HepG2 (cell line): ENCODE results near the gene CTBP1. TPM values are rescaled to one million over a fixed set of nuclear protein-coding genes. Genes with fewer than 3 reads are reported as not detected.

ENCODE experiments used
- AKAP8 ChIP-seq: sonication (generic); formaldehyde crosslinking; IDR thresholded peaks from 2 replicates; pipeline ENCODE4 v1.5.1; 2020; ENCODE audit warnings: mild to moderate bottlenecking, missing genetic modification reagents
- ARHGAP35 ChIP-seq: sonication (generic); formaldehyde crosslinking; IDR thresholded peaks from 2 replicates; pipeline ENCODE4 v1.9.0; 2022; ENCODE audit warnings: mild to moderate bottlenecking, inconsistent platforms, moderate library complexity, missing genetic modification reagents, borderline replicate concordance
- ETV6 ChIP-seq: sonication (generic); formaldehyde crosslinking; conservative IDR thresholded peaks from 2 replicates; pipeline ENCODE4 v1.4.0; 2020; ENCODE audit warnings: missing genetic modification reagents
- HNRNPUL1 ChIP-seq: fragments of 200-400 bp; formaldehyde crosslinking; IDR thresholded peaks from 2 replicates; pipeline ENCODE4 v1.6.1; 2017; ENCODE audit warnings: low read depth, mild to moderate bottlenecking, low read length, moderate library complexity
- NONO ChIP-seq, 2 experiments: fragments of 450-650 bp in 1 of 2; sonication (generic) in 1 of 2; formaldehyde crosslinking in 1 of 2; IDR thresholded peaks in 1 of 2; conservative IDR thresholded peaks in 1 of 2; 2 replicates each; pipeline versions ENCODE4 v1.6.1 to v1.8.0; 2017 to 2022; ENCODE audit warnings: mild to moderate bottlenecking in 1 of 2, missing genetic modification reagents in 1 of 2, moderate library complexity in 1 of 2
- RARG ChIP-seq: sonication (generic); formaldehyde crosslinking; IDR thresholded peaks from 2 replicates; pipeline ENCODE4 v1.4.0; 2020; ENCODE audit warnings: low read depth, mild to moderate bottlenecking, missing genetic modification reagents
- SCMH1 ChIP-seq: sonication (generic); formaldehyde crosslinking; IDR thresholded peaks from 2 replicates; pipeline ENCODE4 v1.9.0; 2021; ENCODE audit warnings: missing genetic modification reagents, mild to moderate bottlenecking, borderline replicate concordance
- TEAD3 ChIP-seq: optimal IDR thresholded peaks from 2 replicates; pipeline ENCODE3; 2016; ENCODE audit warnings: borderline replicate concordance
- ZBTB44 ChIP-seq: sonication (generic); formaldehyde crosslinking; IDR thresholded peaks from 2 replicates; pipeline ENCODE4 v1.4.0; 2020; ENCODE audit warnings: missing genetic modification reagents
- ZFP82 ChIP-seq: sonication (generic); formaldehyde crosslinking; IDR thresholded peaks from 2 replicates; pipeline ENCODE4 v1.5.1; 2020; ENCODE audit warnings: mild to moderate bottlenecking, missing genetic modification reagents, borderline replicate concordance
- ZNF264 ChIP-seq: sonication (generic); formaldehyde crosslinking; IDR thresholded peaks from 2 replicates; pipeline ENCODE4 v1.4.0; 2020; ENCODE audit warnings: missing genetic modification reagents
- ZNF296 ChIP-seq: sonication (generic); formaldehyde crosslinking; conservative IDR thresholded peaks from 2 replicates; pipeline ENCODE4 v1.5.0; 2020; ENCODE audit warnings: mild to moderate bottlenecking, missing genetic modification reagents
- ZNF335 ChIP-seq: sonication (generic); formaldehyde crosslinking; IDR thresholded peaks from 2 replicates; pipeline ENCODE4 v1.4.0; 2020; ENCODE audit warnings: missing genetic modification reagents
- ZNF572 ChIP-seq: sonication (generic); formaldehyde crosslinking; IDR thresholded peaks from 2 replicates; pipeline ENCODE4 v1.5.1; 2020; ENCODE audit warnings: mild to moderate bottlenecking, missing genetic modification reagents
- ZNF576 ChIP-seq: sonication (generic); formaldehyde crosslinking; IDR thresholded peaks from 2 replicates; pipeline ENCODE4 v1.4.0; 2020; ENCODE audit warnings: mild to moderate bottlenecking, missing genetic modification reagents
- ZNF709 ChIP-seq: sonication (generic); formaldehyde crosslinking; IDR thresholded peaks from 2 replicates; pipeline ENCODE4 v1.5.0; 2020; ENCODE audit warnings: mild to moderate bottlenecking, missing genetic modification reagents
- ZNF737 ChIP-seq: sonication (generic); formaldehyde crosslinking; IDR thresholded peaks from 2 replicates; pipeline ENCODE4 v1.5.0; 2020; ENCODE audit warnings: missing genetic modification reagents, mild to moderate bottlenecking, borderline replicate concordance
- ZNF75D ChIP-seq: sonication (generic); formaldehyde crosslinking; IDR thresholded peaks from 2 replicates; pipeline ENCODE4 v1.8.1; 2023; ENCODE audit warnings: missing genetic modification reagents, mild to moderate bottlenecking, borderline replicate concordance
- ZNF878 ChIP-seq: sonication (generic); formaldehyde crosslinking; IDR thresholded peaks from 2 replicates; pipeline ENCODE4 v1.8.1; 2023; ENCODE audit warnings: mild to moderate bottlenecking, missing genetic modification reagents, moderate library complexity
- ZSCAN22 ChIP-seq: sonication (generic); formaldehyde crosslinking; IDR thresholded peaks from 2 replicates; pipeline ENCODE4 v1.4.0; 2020; ENCODE audit warnings: mild to moderate bottlenecking, missing genetic modification reagents
- ZSCAN30 ChIP-seq: sonication (generic); formaldehyde crosslinking; IDR thresholded peaks from 2 replicates; pipeline ENCODE4 v1.5.0; 2020; ENCODE audit warnings: mild to moderate bottlenecking, missing genetic modification reagents
- polyA plus RNA-seq, 8 experiments: library from polyadenylated mRNA; depleted of rRNA in 3 of 8; stranded (reverse) in 7 of 8; unstranded in 1 of 8; fragments of >200 nt; fragmentation: Illumina TruSeq in 4 of 8; extraction: Trizol in 4 of 8; gene quantifications; 2 replicates each; pipeline versions ENCODE4 v1.2.1 to v1.2.3, GENCODE V29; 2011 to 2016; ENCODE audit warnings: low read depth in 4 of 8, missing spikeins in 1 of 8, mixed read lengths in 1 of 8; ENCODE audit not compliant: insufficient read depth in 1 of 8
- total RNA-seq, 5 experiments: library from RNA; depleted of rRNA; stranded (reverse); fragments of >200 nt; fragmentation: Illumina TruSeq; extraction: Trizol; gene quantifications; 2 replicates each; pipeline ENCODE4 v1.2.3, GENCODE V29; 2016; ENCODE audit warnings: low read depth in 1 of 5
- TF ChIP-seq, protein P1 (sequence below): sonication (generic); formaldehyde crosslinking; IDR thresholded peaks from 2 replicates; pipeline ENCODE4 v1.4.0; 2020; ENCODE audit warnings: mild to moderate bottlenecking, low read depth, missing genetic modification reagents
- TF ChIP-seq, protein P2 (sequence below): IDR thresholded peaks from 2 replicates; pipeline ENCODE4 v1.6.1; 2016; ENCODE audit warnings: missing compliant biosample characterization, missing genetic modification reagents, borderline replicate concordance
- TF ChIP-seq, protein P3 (sequence below): sonication (generic); formaldehyde crosslinking; IDR thresholded peaks from 2 replicates; pipeline ENCODE4 v1.8.1; 2023; ENCODE audit warnings: mild to moderate bottlenecking, inconsistent platforms, moderate library complexity, missing genetic modification reagents, borderline replicate concordance

Gene CTBP1
- total and polyA plus RNA-seq, 2 of the 13 experiments (the other 11 are each of a cell fraction or from before 2014, with no cell fraction given) = 78.5 to 112 TPM

DNA sequence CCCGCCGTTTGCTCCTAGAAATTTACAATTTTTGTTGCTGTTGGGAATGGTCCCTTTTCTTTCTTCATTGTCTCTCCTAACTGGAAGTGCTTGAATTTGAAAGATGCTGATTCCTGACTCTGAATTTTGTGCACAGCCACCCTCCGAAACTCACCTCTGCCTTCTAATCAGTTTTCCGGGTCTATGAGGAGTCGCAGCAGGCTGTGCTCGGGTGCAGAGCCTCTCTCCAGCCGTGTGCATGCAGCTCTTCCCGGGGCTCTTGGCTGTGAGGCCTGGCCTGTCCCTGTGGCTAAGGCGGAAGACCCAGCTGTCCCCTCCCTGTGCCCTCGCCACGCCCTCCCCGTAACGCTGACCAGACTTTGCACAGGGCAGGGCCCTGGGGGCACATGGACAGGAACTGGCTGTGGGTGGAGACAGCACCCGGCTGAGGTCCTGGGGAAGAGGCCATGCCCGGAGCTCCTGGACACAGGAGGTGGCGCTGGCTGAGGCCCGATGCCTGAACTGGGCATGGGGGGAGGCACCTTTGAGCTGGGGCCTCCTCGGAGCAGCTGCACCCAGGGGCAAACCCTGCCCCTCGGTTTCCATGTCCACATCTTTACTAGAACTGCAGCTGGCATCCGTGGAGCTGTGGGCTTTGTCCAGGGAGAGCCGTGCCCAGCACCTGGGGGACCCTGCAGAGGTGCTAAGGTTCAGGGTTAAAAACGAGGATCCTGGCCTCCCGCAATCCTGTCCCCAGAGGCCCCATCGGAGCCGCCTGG, 43.9 kb downstream of the CTBP1 start (continued):
- TF ChIP-seq, protein P1, sequence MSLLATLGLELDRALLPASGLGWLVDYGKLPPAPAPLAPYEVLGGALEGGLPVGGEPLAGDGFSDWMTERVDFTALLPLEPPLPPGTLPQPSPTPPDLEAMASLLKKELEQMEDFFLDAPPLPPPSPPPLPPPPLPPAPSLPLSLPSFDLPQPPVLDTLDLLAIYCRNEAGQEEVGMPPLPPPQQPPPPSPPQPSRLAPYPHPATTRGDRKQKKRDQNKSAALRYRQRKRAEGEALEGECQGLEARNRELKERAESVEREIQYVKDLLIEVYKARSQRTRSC (CRISPR knock-in tag) = 0 out of 2 replicates have a peak, but pooled peaks have one; percentile 71
- TF ChIP-seq ZNF709 = peak; percentile 85
- no peak for TF ChIP-seq ZNF878
- TF ChIP-seq, protein P2, sequence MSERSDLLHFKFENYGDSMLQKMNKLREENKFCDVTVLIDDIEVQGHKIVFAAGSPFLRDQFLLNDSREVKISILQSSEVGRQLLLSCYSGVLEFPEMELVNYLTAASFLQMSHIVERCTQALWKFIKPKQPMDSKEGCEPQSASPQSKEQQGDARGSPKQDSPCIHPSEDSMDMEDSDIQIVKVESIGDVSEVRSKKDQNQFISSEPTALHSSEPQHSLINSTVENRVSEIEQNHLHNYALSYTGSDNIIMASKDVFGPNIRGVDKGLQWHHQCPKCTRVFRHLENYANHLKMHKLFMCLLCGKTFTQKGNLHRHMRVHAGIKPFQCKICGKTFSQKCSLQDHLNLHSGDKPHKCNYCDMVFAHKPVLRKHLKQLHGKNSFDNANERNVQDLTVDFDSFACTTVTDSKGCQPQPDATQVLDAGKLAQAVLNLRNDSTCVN (CRISPR knock-in tag) = peak; percentile 81; the same call in 1 of the 2 replicates
- TF ChIP-seq ZNF576 (CRISPR knock-in tag) = peak; percentile 64; the same call in 1 of the 2 replicates
- TF ChIP-seq ZSCAN22 = peak; percentile 43; the same call in 1 of the 2 replicates
- TF ChIP-seq ETV6 (CRISPR knock-in tag) = no peak; the same call in 1 of the 2 replicates
- TF ChIP-seq ZSCAN30 = no peak
- TF ChIP-seq, protein P3, sequence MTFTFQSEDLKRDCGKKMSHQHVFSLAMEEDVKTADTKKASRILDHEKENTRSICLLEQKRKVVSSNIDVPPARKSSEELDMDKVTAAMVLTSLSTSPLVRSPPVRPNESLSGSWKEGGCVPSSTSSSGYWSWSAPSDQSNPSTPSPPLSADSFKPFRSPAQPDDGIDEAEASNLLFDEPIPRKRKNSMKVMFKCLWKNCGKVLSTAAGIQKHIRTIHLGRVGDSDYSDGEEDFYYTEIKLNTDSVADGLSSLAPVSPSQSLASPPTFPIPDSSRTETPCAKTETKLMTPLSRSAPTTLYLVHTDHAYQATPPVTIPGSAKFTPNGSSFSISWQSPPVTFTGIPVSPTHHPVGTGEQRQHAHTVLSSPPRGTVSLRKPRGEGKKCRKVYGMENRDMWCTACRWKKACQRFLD (CRISPR knock-in tag) = no peak
- TF ChIP-seq ZBTB44 (CRISPR knock-in tag) = 0 out of 2 replicates have a peak, but pooled peaks have one; percentile 53
- TF ChIP-seq AKAP8 (CRISPR knock-in tag) = peak; percentile 67; the same call in 1 of the 2 replicates
- TF ChIP-seq ZFP82 (CRISPR knock-in tag) = 0 out of 2 replicates have a peak, but pooled peaks have one; percentile 56
- TF ChIP-seq ZNF737 (CRISPR knock-in tag) = no peak
- TF ChIP-seq NONO (IDR thresholded peaks at IDR 0.05) = no peak
- peak; percentile 95 for TF ChIP-seq NONO (CRISPR knock-in tag; conservative IDR thresholded peaks at IDR 0.05)
- TF ChIP-seq RARG (CRISPR knock-in tag) = 0 out of 2 replicates have a peak, but pooled peaks have one; percentile 83
- no peak for TF ChIP-seq ZNF75D
- TF ChIP-seq ZNF572 (CRISPR knock-in tag) = peak; percentile 25; the same call in 1 of the 2 replicates
- TF ChIP-seq ARHGAP35 (CRISPR knock-in tag) = no peak
- TF ChIP-seq ZNF335 (CRISPR knock-in tag) = peak; percentile 71
- peak; percentile 84 for TF ChIP-seq TEAD3
- TF ChIP-seq SCMH1 (CRISPR knock-in tag) = no peak
- no peak for TF ChIP-seq HNRNPUL1
- peak; percentile 98 for TF ChIP-seq ZNF296
- TF ChIP-seq ZNF264 = peak; percentile 55
